GM18858 (cell line): Measurements from ENCODE around the gene SLC25A3.
"Not testable (repeated sequence)": the region's sequence is repeated elsewhere in the genome, so short reads cannot be mapped to it uniquely, and the experiment has no call there.

Source experiments
- ATAC-seq: cut with Tn5 transposase; IDR thresholded peaks from one replicate; pipeline ENCODE4 v1.9.1; 2021; ENCODE audit not compliant: unreplicated experiment

Gene SLC25A3

DNA sequence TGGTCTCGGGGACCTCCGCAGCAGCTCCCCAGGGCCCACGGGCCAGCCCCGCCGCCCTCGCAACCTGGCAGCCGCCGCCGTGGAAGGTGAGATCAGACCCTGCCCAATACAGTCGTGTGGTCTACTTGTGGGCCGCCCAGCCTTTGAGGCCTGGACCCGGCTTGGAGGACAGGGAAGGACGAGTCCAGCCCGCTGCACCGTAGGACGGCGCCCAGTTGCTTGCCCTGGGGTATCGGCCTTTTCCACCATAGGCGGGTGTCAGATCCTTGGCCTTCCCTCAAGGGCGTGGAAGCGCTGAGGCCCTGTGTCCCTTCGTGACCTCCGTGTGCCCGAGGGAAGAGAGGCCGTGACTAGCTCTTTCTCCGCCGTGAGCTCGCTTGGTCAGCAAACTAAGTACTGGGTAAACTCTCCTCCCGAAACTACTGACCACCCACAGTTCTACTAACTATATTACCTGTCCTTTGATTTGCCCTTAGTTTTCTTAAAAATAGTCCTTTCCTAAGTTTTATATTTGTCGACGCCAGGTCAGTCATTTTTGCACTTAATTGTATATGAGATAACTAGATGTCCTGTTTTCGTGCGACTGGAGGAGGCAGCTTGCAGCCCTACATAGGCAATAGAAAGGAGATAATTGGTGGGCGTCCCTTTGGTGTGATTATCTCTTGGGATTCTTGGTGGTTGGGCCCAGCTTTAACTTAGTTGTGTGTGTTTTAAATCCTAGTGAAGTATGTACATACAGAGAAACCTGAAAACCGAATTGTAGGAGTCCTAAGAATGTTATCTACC lies 757 bp downstream of the SLC25A3 start:
- no peak for ATAC-seq

DNA sequence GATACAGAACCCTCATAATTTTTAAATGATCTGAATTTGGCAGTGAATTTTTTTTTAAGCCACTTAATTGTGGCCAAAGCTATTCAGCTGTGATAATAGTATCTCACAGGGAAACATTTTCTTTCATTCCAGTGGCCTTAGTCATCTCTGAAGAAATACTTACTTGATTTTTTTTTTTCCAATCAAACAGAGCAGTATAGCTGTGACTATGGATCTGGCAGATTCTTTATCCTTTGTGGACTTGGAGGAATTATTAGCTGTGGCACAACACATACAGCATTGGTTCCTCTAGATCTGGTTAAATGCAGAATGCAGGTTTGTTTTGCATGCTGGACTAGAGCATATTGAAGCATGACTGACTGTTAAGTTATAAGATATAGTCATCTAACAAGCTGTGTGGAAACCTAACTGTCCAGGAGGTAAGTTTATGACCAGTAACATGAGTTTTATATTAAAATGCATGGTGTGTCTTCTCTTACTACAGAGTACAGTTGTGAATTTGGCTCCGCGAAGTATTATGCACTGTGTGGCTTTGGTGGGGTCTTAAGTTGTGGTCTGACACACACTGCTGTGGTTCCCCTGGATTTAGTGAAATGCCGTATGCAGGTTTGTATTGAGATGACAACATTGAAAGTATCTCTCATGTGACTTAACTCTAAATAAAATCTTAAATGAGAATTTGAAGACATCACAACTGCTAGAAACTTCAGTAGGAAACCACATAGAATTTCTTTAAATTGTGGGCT lies 1.9 kb downstream of the SLC25A3 start:
- ATAC-seq, result no peak

DNA sequence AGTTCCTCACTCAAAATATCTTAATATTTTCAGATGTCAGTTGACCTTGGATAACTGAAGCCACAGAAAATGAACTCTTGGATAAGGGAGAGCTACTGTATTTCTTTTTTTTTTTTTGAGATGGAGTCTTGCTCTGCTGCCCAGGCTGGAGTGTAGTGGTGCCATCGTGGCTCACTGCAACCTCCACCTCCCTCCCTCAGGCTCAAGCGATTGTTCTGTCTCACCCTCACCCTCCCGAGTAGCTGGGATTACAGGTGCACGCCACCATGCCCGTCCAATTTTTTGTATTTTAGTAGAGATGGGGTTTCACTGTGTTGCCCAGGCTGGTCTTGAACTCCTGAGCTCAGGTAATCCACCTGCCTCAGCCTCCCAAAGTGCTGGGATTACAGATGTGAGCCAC lies 3.8 kb downstream of the SLC25A3 start:
- not testable (repeated sequence) for ATAC-seq

DNA sequence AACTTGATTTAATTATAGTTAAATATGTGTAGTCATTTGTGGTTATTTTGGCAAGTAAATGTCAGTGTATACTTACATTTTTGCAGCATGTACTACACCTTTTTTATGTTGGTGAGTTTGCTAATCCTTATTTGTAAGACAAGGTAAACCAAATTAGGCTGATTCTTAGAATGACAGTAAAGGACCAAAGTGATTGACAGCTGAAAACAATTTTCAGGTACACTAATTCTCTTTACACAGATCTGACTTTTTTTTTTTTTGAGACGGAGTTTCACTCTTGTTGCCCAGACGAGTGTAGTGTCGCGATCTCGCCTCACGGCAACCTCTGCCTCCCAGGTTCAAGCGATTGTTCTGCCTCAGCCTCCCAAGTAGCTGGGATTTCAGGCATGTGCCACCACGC lies 8.4 kb downstream of the SLC25A3 start:
- ATAC-seq, result no peak

DNA sequence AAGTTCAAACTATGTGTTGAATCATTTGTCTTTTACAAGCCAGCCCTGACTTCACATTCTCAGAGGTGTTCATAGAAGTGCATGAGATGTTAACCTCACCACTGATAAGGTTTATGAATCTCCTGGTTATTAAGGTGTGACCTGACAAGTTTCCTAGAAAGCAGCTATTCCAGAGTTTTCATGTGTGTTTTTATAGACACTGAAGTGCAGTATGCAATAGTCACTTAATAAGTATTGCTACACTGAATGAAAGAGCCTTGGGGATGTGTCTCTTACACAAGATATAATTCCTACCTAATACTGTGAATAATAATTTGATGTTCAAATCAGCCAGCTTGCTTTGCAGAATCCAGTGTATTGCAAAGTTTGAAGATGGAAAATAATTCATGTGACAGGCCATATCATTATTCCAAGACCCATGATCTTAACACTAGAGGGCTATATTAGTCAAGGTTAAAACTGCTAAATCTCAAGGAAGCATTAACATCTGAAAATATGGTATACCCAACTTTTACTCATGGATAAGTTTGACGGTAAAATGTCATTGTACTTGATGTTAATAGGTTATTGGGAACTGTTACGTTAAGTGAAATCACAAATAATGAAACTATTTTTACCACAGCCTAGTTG lies 13.0 kb downstream of the SLC25A3 start:
- no peak for ATAC-seq

DNA sequence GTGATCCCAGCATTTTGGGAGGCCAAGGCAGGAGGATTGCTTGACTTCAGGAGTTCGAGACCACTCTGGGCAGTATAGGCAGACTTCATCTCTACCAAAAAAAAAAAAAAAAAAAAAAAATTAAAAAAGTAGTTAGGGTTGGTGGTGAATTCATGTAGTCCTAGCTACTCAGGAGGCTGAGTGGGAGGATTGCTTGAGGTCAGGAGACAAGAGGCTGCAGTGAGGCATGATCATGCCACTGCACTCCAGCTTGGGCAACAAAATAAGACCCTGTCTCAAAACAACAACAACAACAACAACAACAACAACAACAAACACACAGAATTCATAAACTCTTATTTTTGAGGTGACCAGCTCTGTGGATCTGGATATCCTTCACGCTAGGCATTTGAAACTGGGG lies 17.1 kb downstream of the SLC25A3 start:
- ATAC-seq, result no peak

DNA sequence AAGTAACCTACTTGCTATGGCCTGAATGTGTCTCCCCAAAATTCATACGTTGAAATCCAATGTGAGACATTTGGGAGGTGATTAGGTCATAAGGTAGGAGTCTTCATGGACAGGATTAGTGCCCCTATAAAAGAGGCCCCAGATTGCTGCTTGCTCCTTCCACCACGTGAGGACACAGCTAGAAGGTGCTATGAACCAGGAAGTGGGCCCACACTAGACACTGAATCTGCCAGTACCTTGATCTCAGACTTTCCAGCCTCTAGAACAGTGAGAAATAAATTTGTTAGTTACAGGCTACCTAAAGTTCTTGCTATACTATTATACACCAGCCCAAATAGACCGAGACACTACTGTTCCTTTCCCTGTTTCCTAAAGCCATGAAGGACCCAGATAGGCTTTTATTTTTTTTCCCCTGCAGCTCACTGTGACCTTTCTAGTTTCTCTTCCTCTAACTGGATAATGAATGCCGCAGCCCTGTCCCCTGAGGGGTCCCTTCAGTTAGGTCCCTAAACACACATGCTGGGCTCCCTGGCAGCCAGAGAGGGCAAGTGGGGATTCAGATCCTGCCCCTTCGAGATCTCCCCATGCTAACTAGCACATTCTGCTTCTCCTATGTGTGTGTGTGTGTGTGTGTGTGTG lies 19.3 kb downstream of the SLC25A3 start:
- peak; percentile 91 for ATAC-seq

DNA sequence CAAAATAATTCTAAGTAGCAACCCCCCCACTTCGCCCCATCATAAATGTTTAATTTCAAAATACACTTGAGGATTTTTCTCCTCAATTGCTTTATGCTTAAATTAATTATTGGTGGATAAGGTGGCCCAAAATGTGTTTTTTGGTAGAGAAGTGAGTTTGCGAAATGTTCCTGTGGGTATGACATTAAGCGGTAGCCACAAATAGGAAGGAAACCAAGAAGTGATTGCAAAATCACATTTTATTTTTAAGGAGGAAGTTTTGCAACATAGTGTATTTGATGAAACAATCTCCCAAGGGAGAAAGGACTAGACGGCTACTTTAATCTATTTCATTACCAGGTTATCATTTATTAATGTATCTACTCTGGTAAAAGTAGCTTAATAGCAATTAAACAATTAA lies 25.5 kb downstream of the SLC25A3 start:
- no peak for ATAC-seq

DNA sequence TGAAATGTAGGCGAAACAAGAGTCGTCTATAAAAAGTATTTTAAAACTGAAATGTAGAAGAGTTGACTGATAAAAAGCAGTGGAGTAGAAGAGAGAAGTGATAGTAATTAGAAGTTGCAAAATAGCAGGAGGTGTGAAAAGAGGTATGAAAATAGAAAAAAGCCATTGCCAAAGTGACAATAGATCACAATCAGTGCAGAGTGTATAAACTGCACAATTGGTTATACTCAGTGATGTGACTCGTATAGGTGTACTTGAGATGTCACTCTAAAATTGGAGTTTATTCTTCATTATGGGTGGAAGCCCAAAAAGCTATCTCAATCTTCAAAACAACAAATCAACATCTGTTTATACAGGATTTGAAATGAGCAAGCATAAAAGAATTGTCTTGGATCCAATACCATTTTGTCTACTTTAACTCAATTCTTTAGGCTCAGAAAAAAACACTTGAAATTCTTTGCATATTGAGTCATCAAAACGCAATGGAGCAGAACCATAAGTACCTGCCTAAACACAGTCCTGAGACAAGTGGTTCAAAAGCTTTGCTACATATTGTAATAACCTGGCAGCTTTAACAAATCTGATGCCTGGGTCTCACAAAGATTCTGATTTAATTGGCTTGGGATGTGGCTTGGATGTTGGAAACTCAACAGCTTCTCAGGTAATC lies 42.3 kb downstream of the SLC25A3 start:
- peak; percentile 96 for ATAC-seq

DNA sequence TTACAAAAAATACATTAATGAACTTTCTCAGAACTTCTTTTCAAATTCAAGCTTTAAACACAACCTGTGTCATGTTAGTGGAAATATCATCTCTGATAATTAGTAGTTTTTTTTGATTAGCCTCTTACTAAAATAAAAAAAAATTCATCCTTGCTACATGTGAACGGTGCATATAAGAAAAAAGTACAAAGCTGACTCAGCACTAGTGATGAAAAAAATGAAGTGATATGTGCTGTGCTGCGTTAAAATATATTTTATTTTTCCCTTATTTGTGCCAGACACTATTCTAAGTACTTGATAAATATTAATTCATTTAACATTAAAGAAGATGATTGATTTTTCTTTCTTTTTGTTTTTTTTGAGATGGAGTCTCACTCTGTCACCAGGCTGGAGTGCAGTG lies 43.6 kb downstream of the SLC25A3 start:
- no peak for ATAC-seq

DNA sequence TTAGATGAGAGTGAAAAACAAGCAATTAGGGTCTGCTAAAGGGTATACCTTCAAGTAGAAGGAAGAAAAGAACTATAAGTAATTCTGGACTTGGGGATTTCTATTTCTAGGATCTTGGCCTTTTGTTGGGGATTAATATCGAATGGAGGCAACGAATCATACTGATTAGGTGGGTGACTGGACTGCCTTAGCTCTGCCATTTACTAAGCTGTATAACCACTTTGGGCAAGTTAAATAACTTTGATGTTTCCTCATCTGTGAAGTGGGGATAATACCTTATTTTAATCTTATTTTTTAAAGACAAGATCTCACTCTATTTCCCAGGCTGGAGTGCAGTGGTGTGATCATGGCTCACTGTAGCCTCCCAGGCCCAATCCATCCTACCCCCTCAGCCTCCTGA lies 44.5 kb downstream of the SLC25A3 start:
- ATAC-seq, result no peak

DNA sequence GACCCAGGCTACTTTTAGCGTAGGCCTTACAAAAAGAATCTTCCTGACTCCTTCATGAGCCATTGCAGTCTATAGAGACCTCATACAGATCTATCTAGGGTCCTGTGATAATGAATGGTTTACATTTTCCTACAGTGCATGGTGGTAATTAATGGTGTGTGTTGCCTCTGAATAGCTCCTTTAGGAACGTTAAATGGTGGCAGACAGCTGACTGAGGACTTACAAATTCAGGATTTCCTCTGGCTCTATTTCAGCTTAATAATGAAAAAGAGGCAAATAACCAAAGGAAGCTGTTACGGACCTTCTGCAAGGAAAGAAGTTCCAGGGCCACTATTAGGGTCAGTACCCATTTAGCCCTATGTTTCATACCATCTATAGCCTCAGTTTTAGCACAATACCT lies 46.0 kb downstream of the SLC25A3 start:
- no peak for ATAC-seq

DNA sequence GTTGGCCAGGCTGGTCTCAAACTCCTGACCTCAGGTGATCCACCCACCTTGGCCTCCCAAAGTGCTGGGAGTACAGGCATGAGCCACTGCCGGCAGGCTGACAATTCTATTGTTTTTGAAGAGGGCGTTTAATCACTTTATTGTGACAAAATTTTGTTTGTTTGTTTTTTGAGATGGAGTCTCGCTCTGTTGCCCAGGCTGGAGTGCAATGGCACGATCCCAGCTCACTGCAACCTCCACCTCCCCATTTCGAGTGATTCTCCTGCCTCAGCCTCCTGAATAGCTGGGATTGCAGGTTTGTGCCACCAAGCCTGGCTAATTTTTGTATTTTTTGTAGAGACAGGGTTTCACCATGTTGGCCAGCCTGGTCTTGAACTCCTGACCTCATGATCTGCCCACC lies 49.3 kb downstream of the SLC25A3 start:
- ATAC-seq, result not testable (repeated sequence)

DNA sequence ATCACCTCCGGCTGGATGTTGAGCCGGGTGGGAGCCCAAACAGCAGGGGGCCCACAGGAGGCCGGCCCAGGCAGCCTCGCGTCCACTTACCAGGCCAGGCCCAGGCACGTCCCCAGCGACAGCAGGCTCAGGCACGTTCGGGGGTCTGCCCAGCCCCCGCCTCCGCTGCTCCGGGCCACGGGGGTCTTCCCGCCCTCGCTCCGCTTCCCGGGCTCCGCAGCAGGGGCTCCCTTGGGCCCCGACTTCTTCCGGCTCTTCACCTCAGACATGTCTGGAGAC lies 50.9 kb downstream of the SLC25A3 start:
- peak; percentile 4 for ATAC-seq

DNA sequence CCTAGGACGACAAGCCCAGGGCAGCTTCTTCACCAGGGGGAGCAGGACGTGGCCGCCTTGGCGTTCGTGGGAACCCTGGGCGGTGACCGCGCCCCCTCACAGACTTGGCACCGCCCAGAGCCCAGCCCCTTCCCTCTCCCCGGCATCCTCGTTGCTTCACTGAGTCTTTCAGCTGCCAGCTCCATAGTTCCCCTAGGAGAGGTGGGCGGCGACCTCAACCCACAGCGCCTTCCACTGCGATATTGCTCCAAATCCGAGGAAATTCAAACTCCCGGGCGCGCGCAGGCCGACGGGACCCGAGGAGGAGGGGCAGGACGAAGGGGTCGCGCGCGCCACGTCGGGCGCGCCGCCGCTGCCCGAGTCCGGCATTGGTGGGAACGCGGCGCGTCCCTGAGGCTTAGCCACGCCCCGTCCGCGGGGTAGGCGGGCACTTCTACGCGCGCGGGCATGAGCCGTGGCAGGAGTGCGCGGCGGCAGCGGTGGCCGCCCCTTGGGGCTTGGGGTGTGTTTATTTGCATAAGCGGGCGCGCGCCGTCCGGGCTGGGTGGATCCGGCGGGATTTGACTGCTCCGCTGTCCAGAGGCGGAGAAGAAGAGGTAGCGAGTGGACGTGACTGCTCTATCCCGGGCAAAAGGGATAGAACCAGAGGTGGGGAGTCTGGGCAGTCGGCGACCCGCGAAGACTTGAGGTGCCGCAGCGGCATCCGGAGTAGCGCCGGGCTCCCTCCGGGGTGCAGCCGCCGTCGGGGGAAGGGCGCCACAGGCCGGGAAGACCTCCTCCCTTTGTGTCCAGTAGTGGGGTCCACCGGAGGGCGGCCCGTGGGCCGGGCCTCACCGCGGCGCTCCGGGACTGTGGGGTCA lies 51.5 kb downstream of the SLC25A3 start, which contains the start of the genes APAF1 and IKBIP:
Gene APAF1, plus strand, starts transcription at position 579 of the 860 bp plus-strand sequence. CDS start 3,070 bp downstream, outside the sequence.
Gene IKBIP, minus strand, starts transcription at position 77 of the 860 bp plus-strand sequence. CDS start 87 bp downstream, outside the sequence.
- ATAC-seq, result peak; percentile 85

DNA sequence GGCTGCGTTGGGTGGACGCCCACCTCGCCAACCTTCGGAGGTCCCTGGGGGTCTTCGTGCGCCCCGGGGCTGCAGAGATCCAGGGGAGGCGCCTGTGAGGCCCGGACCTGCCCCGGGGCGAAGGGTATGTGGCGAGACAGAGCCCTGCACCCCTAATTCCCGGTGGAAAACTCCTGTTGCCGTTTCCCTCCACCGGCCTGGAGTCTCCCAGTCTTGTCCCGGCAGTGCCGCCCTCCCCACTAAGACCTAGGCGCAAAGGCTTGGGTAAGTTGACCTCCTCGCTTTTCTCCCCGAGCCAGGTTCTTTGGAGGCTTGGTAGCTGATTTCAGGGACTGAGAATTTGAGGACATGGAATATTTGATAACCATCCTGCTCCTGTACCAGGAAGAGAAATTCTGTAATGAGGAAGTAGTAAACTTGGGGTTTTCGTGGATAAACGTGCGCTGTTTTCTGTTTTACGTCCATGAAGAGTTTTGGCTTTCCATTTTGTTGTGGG lies 52.1 kb downstream of the SLC25A3 start:
- ATAC-seq, result no peak

DNA sequence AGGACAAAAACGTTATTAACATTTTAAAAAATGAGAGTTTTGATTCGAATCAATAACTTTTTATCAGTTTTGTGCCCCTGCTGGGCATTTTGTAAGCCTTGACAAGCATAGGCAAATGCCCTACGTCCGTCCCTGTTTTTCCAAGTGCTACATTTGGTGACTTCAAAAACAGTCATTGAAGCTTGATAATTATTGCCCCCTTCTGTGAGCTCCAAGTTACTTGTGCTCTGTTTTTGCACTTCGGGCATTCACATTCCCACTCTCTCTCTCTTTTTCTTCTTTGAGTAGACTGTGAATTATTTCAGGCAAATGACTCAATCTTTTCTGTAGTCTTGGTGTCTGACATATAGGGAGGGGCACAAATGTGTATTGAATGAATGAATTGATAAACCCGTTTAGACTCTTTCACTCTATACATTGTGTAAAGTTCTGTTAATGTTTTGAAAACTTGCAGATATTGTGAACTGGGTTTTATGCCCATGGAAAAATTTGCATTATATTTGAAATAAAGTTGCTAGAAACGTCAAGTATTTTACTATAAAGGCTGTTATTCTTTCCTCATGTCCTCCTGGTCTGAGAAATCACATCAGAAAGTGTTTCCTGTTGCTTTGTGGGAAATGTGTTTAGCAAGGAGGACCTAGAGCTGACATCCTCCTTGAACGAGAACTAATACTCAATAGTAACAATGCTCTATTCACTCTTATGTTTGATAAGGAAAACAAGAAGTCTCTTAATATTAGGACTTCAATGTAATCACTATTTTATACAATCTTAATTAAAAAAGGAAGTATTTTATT lies 53.0 kb downstream of the SLC25A3 start:
- ATAC-seq, result no peak

DNA sequence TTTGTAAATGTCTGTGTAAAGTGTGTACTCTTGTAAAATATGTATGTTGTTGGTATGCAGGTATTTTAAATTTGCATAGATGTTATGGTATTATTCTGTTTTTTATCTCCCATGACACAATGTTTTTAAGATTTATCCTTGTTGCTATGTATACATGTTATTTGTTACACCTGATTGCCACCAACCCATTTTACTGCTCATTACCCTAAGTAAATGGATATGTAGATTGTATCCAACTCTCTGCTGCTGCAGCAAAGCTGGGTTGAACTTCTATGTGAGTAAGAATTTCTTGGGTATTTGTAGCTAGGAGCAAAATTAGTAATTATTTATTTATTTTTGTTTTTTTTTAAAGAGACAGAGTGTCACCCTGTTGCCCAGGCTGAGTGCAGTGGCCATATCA lies 57.8 kb downstream of the SLC25A3 start:
- no peak for ATAC-seq

DNA sequence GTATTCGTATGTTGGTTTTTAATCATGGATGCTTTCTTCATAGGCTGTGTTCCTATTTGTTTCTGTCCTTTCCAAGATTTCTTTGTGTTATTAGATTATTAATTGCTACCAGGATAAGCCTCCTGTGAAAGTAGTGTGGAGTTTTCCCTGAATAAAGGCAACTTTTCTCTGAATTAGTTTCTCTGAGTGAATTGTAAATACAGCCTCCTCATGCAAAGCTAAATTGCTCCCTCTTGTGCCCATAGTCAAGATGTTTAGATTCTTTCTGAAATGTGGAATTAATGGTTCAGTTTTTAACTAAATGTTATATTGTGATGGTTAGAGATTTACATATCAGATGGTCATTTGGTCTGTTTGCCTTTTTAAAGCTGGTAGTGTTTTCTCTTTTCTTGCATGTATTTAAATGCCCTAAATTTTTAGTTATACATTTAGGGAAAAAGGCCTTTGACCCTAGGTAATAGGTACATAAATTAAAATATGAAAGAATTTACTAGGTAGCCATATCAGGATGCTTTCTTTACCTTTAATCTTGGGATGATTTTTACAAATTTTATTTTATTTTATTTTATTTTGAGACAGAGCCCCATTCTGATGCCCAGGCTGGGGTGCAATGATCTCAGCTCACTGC lies 60.5 kb downstream of the SLC25A3 start:
- no peak for ATAC-seq
